ENCODE data around the gene ITPA.

- TF ChIP-seq CTCF (IDR thresholded peaks at IDR 0.05) (no peak), POLR2A (IDR thresholded peaks at IDR 0.05) (peak in 1 of 2 donors; percentile 46)
These were observed 36.2 kb upstream of the ITPA start, which contains the start of gene LZTS3 for GRCh38 chr20:3172933-3173609.
